GM12864 (cell line): ENCODE measurements around the gene UNC13A.

Source experiments
- DNase-seq: peaks from one replicate; pipeline ENCODE4 v3.0.0-alpha.2; 2011; ENCODE audit warnings: low read depth
- H3K4me3 ChIP-seq: 2 replicates; pipeline ENCODE4 v1.5.1; 2011; ENCODE audit warnings: mild to moderate bottlenecking, low read depth, low read length, control low read depth
- TF ChIP-seq, protein P1 (sequence below): IDR thresholded peaks from 2 replicates; pipeline ENCODE4 v1.5.1; 2011; ENCODE audit warnings: low read depth, mild to moderate bottlenecking, moderate library complexity, low read length, control low read depth, inconsistent platforms; ENCODE audit errors: missing control alignments

Gene UNC13A

GRCh38 chr19:17580470-17581144, 107.5 kb downstream of the UNC13A start:
- DNase-seq: no peak
- H3K4me3 ChIP-seq: no peak overlapping the region
- TF ChIP-seq, protein P1, sequence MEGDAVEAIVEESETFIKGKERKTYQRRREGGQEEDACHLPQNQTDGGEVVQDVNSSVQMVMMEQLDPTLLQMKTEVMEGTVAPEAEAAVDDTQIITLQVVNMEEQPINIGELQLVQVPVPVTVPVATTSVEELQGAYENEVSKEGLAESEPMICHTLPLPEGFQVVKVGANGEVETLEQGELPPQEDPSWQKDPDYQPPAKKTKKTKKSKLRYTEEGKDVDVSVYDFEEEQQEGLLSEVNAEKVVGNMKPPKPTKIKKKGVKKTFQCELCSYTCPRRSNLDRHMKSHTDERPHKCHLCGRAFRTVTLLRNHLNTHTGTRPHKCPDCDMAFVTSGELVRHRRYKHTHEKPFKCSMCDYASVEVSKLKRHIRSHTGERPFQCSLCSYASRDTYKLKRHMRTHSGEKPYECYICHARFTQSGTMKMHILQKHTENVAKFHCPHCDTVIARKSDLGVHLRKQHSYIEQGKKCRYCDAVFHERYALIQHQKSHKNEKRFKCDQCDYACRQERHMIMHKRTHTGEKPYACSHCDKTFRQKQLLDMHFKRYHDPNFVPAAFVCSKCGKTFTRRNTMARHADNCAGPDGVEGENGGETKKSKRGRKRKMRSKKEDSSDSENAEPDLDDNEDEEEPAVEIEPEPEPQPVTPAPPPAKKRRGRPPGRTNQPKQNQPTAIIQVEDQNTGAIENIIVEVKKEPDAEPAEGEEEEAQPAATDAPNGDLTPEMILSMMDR: no peak

GRCh38 chr19:17579661-17580244, 108.4 kb downstream of the UNC13A start:
- TF ChIP-seq, protein P1: no peak
- no peak for DNase-seq
- no peak overlapping the region for H3K4me3 ChIP-seq

DNA sequence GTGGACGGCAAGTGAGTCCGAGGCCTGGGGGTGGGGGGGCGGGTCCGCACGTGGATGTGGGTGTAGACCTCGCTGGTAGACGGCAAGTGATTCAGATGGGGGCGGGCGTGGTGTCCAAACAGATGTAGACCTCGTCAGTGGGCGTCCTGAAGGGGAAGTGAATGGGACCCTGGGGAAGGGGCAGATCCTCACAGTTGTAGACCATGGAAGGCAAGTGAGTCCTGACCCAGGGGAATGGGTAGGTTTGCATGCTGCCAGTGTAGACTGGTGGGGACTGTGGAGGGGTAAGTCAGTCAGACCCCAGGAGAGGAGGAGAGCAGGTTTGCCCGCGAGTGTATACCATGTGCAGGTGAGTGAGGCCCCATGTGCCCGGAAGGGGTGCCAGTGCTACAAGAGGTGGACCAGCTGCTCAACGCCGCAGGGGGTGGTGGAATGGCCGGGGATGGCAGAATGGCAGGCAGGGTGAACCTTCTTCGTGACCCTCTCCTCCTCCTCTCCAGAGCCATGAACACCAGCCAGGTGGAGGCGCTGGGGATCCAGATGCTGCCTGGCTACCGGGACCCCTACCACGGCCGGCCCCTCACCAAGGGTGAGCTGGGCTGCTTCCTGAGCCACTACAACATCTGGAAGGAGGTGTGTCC, 110.6 kb downstream of the UNC13A start:
- TF ChIP-seq, protein P1: no peak
- no peak overlapping the region for H3K4me3 ChIP-seq

GRCh38 chr19:17576758-17577456, 111.2 kb downstream of the UNC13A start:
- no peak for DNase-seq
- H3K4me3 ChIP-seq: no peak overlapping the region
- TF ChIP-seq, protein P1: no peak

More for the DNA sequence above, 110.6 kb downstream of the UNC13A start:
- DNase-seq: no peak

- no peak for DNase-seq
- TF ChIP-seq, protein P1: no peak
- no peak overlapping the region for H3K4me3 ChIP-seq
Measured at GRCh38 chr19:17575871-17576757, 112.0 kb downstream of the UNC13A start.

GRCh38 chr19:17572638-17573037, 115.5 kb downstream of the UNC13A start:
- DNase-seq: no peak
- TF ChIP-seq, protein P1: no peak
- H3K4me3 ChIP-seq: no peak overlapping the region
